Stimulated activated CD4-positive, alpha-beta T cell treated with anti-CD3 and anti-CD28 coated beads, Interleukin-1b, Interleukin-23, amount 100 ng/mL, for 24 hours (primary cell): ENCODE measurements around the gene RPLP2.

Experiments
- DNase-seq, 4 experiments: peaks; one replicate each; pipeline ENCODE4 v3.0.0-alpha.2; 2020; ENCODE audit warnings: low read depth in 4 of 4, low spot score in 1 of 4

The RPLP2 gene

DNA sequence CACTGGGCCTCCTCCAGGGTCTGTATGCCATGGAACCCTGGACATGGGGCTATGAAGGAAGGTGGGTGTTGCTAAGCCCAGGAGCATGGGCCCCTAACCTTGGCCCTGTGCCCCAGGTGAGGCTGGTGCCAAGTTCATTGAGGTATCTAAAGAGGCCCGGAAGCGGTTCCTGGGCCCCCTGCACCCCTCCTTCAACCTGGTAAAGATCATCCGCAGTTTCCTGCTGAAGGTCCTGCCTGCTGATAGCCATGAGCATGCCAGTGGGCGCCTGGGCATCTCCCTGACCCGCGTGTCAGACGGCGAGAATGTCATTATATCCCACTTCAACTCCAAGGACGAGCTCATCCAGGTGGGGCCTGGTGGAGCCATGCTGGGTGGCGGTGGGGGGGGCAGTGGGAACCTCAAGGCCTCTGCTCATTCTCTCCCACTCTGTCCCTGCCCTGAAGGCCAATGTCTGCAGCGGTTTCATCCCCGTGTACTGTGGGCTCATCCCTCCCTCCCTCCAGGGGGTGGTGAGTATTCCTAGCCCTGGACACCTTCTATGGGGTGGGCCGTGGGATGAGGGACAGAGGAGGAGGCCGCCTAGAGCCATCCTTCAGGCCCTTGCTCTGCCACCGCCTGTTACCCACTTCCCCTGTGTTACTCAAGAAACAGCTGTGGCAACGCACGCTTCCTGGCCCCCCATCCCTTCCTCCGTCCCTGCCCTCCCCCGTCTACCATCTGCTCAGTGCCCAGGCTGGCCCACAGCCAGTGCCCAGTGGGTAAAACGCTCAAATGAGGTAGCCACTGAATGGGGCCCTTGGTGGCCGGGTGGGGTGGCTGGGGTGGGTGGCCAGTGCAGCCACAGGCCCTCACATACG is 12.0 kb downstream of the RPLP2 start:
- no peak for DNase-seq

GRCh38 chr11:823441-824291 is 13.9 kb downstream of the RPLP2 start:
- DNase-seq = no peak

DNA sequence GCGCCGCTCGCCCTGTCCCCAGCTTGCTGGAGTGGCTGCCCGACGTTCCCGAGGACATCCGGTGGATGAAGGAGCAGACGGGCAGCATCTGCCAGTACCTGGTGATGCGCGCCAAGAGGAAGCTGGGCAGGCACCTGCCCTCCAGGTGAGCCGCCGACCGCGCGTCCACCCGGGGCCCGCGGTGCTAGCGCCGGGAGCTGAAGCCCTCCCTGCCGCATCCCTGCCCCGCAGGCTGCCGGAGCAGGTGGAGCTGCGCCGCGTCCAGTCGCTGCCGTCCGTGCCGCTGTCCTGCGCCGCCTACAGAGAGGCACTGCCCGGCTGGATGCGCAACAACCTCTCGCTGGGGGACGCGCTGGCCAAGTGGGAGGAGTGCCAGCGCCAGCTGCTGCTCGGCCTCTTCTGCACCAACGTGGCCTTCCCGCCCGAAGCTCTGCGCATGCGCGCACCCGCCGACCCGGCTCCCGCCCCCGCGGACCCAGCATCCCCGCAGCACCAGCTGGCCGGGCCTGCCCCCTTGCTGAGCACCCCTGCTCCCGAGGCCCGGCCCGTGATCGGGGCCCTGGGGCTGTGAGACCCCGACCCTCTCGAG is 14.6 kb downstream of the RPLP2 start:
- no peak for DNase-seq

DNA sequence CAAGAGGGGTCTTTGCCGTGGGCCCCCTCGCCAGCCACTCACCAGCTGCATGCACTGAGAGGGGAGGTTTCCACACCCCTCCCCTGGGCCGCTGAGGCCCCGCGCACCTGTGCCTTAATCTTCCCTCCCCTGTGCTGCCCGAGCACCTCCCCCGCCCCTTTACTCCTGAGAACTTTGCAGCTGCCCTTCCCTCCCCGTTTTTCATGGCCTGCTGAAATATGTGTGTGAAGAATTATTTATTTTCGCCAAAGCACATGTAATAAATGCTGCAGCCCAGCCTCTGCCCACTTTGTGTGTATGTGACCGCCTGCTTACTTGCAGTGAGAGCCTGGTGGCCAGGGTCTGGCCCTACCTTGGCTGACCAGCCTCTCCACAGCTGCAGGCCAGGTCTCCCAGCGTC is 15.2 kb downstream of the RPLP2 start:
- no peak for DNase-seq

DNA sequence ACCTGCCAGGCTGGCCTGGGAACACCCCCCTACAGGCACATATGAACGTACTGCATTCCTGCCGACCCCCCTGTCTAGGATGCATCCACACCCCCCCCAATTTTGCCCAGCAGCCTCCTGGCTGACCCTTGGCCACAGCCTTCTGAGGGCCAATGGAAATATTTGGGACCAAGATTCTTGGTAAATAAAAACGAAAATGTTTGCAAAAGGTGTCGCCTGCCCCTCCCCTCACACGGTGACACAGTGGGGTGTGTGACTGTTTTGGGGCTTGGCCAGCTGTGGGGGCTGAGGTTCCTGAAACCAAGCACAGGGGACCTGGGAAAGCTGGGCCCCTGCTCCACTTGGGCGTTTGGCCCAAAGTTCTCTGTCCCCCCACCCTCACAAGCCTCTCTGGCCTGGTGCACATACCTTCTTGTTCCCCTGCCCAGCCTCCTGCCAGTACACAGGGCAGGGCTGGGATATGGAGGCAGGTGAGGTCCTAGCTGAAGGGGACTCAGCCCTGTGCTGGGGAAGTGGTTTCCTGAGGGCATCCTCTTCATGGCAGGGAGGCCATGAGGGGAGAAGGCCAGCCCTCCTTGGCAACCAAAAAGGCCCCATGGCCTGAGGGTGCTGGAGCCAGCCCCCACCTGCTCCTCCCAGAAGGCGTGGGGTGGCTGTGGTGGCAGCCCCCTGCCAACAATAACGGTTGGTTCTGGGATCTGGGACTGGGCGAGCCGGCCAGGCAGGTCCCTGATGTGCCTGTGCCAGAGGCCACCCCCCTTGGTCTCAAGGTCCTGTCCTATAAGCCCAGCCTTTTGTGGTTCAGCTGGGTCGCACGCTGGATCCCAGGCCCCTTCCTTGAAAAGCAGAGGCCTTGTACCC is 15.8 kb downstream of the RPLP2 start:
- DNase-seq = no peak

GRCh38 chr11:826227-826621 is 16.5 kb downstream of the RPLP2 start:
- no peak for DNase-seq

- no peak for DNase-seq
Measured at GRCh38 chr11:826836-827145, 17.0 kb downstream of the RPLP2 start.

- no peak for DNase-seq
Measured at GRCh38 chr11:827146-827896, 17.6 kb downstream of the RPLP2 start.

DNA sequence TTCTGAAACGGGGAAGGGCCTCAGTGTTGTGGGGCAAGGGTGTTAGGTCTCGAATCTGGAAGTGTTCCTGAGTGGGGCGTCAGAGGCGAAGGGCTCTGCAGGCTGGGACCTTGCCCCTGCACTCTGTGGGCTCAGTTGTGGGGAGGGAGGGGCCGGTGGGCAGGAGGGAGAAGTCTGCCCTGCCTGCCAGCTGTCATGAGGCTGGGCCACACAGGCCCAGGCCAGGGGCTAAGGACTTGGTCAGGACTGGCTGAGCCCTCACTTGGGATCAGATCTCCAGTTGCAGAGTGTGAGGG is 18.1 kb downstream of the RPLP2 start, which contains the start of gene CRACR2B:
Gene CRACR2B (plus strand): TSS at position 23 of the 296 bp plus-strand sequence. CDS start 689 bp downstream, outside the sequence.
- DNase-seq = no peak

- no peak for DNase-seq
Measured at GRCh38 chr11:828506-829175, 18.9 kb downstream of the RPLP2 start.

- no peak for DNase-seq
Measured at GRCh38 chr11:829176-829846, 19.5 kb downstream of the RPLP2 start.

DNA sequence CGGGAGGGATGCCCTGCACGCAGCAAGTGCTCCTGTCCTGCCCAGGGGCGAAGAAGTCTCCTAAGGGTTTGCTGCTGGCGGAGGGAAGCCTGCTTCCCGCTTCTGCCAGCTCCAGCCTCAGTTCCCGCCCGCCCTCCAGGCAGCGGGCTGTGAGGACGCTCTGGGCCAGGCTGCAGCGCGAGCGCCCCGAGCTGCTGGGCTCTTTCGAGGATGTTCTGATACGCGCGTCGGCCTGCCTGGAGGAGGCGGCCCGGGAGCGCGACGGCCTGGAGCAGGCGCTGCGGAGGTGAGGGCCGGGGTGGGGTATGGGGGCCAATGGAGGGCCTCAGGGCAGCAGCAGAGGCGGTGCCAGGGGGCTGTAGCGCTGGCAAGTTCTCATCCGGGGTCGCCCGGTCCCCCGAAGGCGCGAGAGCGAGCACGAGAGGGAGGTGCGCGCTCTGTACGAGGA is 20.1 kb downstream of the RPLP2 start:
- no peak for DNase-seq

GRCh38 chr11:830295-831117 is 20.7 kb downstream of the RPLP2 start:
- peak in 1 of 4 experiments; percentile 55 for DNase-seq

DNA sequence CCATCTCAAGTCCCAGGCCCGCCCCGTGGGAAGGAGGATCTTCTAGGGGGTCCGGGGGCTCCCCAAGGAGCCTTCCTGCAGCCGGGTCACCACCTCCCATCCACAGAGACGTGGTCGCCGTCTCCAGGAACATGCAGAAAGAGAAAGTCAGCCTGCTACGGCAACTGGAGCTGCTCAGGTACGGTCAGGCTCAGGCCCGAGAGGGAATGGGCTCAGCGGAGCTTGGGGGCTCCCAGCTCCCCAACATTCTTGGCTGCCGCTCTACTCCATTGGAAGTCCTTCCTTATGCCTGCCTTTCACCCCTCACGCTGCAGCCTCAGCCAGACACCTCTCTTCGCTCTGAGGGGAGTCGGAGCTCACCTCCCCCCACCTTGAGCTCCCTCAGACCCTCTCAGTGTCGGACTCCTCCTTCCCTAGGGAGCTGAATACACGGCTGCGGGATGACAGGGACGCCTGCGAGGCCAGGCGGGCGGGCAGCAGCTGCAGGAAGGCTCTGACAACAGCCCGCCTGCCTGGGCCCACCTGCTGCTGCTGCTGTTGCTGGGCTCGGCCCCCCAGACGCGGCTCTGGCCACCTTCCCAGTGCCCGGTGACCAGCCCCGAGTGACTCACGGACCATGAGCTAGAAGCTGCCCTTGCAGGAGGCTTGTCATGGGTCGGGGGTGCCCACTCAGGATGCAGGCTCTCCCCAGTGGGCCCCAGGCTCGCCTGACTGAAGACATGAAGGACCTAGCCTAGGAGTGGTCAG is 21.5 kb downstream of the RPLP2 start:
- DNase-seq = no peak

GRCh38 chr11:831961-832528 is 22.3 kb downstream of the RPLP2 start:
- DNase-seq = no peak

GRCh38 chr11:832529-833113 is 22.9 kb downstream of the RPLP2 start, which contains the start of gene CD151:
Gene CD151, plus strand, starts transcription at chr11:832952. Its CDS starts 3,118 bp downstream, at chr11:836070.
- DNase-seq = peak in 1 of 4 experiments; percentile 36
